AG09309 (cell line): ENCODE data around the gene ZNF138.

Experiments
- DNase-seq: peaks from one replicate; pipeline ENCODE4 v3.0.0-alpha.2; 2010; ENCODE audit warnings: low read depth
- H3K4me3 ChIP-seq: 2 replicates; pipeline ENCODE4 v1.5.1; 2011; ENCODE audit warnings: mild to moderate bottlenecking, low read depth, low read length, moderate library complexity; ENCODE audit not compliant: control insufficient read depth
- TF ChIP-seq, protein P1 (sequence below): IDR thresholded peaks from 2 replicates; pipeline ENCODE4 v1.5.1; 2011; ENCODE audit warnings: mild to moderate bottlenecking, low read depth, low read length, inconsistent platforms; ENCODE audit not compliant: insufficient read depth, control insufficient read depth; ENCODE audit errors: missing control alignments

The ZNF138 gene

DNA sequence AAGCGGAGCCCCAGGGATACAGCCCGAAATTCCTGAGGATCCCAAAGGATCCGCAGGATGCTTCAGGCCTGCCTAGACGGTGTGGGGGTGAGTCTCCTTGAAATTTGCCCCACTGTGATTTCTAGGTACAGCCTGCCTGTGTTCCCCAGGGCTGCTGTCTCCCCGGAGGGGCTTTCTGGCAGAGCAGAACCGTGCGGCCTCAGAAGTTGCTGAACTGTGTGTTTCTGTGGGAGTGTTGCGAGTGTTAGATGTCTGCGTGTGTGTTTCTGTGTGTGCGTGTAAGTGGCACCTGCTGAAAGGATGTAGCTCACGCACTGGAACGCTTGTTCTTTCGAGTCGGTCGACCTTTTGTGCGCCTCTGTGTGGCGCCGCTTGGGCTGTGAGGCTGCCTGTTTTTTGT lies 81.0 kb downstream of the ZNF138 start:
- DNase-seq = no peak
- TF ChIP-seq, protein P1, sequence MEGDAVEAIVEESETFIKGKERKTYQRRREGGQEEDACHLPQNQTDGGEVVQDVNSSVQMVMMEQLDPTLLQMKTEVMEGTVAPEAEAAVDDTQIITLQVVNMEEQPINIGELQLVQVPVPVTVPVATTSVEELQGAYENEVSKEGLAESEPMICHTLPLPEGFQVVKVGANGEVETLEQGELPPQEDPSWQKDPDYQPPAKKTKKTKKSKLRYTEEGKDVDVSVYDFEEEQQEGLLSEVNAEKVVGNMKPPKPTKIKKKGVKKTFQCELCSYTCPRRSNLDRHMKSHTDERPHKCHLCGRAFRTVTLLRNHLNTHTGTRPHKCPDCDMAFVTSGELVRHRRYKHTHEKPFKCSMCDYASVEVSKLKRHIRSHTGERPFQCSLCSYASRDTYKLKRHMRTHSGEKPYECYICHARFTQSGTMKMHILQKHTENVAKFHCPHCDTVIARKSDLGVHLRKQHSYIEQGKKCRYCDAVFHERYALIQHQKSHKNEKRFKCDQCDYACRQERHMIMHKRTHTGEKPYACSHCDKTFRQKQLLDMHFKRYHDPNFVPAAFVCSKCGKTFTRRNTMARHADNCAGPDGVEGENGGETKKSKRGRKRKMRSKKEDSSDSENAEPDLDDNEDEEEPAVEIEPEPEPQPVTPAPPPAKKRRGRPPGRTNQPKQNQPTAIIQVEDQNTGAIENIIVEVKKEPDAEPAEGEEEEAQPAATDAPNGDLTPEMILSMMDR = no peak
- H3K4me3 ChIP-seq = no peak overlapping the region

DNA sequence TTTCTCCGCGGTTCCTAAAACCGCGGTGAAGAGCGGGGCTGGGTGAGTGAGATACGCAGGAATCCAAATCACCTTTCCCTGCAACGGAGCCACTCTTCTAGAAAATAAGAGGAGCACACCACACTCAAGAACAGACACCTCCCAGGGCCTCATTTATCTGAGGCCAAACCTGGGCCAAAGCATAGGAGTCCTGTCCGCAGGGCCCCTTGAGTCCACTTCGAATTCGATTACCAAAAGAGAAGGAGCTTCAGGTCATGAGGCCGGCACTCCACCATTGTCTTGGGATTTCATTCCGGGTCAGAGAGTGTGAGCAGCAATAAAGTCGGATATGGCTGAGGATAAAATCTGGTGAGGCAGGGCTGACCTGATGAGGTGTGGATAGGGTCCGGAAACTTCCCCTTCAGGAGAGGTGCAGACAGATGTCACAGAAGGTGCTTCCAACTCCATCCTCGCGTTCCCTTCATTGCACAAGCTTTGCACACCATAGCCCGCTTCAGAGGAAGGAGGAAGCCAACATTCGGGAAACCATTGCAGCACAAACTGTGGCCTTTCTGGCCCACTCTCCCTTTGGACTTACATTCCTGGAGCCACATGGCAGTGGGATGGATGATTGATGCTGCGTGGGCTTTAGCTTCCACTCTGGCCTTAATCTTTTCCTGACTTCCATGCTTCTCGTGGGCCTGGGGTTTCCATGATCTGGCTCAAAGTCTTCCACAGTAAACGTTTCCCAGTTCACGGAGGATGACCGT lies 81.6 kb downstream of the ZNF138 start:
- no peak overlapping the region for H3K4me3 ChIP-seq
- TF ChIP-seq, protein P1 = no peak
- DNase-seq = no peak

DNA sequence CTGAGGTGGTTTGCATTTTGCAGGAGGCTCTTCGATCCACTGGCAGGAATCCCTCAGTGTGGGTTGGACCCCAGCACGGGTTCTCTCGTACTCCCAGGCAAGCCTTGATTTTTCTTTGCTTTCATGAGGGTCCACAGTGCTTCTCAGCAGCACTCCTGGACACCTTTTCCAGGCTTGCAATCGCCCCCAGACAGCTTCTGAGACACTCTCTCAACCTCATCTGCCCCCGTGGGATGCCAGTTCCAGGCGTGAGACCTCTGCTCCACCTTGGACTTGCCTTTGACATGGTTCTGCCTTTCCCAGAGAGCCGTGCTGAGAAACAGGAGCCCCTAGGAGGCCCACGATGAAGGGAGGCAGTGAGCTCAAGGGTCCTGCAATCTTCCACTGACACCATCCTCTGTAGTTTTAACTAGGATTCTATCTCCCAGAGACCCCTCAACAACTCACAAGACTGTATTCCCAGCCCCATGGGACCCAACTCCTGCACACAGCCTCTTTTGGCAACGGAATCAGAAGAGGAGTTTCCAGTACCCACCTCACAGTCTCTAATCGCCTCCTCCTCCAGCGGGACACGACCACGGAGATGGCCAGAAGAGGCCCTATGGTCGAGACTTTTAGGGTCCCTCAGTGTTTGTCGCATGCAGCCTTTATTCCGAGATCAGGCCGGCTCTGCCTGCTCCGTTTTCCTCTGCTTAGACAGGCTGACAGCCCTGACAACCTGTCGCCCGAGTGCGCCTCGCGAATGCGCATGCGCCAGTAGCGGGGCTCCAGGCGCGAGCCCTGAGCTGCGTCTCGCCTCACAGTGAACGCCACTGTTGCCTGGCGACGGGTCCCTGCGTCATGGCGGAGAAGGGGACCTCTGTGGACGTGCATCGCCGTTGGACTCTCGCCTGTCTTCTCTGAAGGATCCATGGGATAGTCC lies 82.8 kb downstream of the ZNF138 start:
- no peak for DNase-seq
- peak overlapping the region; percentile 8 for H3K4me3 ChIP-seq
- TF ChIP-seq, protein P1 = no peak

DNA sequence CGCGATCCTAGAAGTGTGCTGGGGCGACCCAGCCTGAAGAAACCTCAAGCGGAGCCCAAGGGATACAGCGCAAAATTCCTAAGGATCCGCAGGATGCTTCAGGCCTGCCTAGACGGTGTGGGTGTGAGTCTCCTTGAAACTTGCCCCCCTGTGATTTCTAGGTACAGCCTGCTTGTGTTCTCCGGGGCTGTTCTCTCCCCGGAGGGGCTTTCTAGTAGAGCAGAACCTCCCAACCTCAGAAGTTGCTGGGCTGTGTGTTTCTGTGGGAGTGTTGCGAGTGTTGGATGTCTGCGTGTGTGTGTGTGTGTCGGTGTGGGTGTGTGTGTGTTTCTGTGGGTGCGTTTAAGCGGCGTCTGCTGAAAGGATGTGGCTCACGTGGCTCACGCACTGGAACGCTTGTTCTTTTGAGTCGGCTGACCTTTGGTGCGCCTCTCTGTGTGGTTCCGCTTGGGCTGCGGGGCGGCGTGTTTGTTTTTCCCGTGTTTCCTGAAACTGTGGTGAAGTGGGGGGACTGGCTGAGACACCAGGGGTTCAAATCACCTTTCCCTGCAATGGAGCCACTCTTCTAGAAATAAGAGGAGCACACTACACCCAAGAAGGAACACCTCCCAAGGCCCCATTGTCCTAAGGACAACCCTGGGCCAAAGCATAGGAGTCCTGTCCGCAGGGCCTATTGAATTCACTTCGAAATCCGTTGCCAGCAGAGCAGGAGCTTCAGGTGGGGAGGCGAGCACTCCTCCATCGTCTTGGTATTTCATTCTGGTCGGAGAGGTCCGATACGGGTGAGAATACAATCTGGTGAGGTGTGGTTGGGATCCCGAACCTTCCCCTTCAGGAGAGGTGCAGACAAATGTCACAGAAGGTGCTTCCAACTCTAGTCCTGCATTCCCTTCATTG lies 83.7 kb downstream of the ZNF138 start:
- TF ChIP-seq, protein P1 = no peak
- no peak overlapping the region for H3K4me3 ChIP-seq
- no peak for DNase-seq

DNA sequence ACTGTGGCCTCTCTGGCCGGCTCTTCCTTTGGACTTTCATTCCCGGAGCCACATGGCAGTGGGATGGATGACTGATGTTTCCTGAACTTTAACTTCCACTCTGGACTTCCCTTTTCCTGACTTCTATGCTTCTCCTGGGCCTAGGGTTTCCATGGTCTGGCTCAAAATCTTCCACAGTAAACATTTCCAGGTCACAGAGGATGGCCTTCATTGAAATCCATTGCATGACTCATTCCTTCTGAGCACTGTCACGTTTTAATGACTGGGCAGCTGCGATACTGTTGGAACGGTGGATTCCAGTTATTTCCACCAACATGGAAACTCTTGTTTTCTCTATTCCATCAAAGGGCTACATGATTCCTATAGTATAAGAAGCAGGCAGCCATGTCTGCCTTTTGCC lies 84.5 kb downstream of the ZNF138 start:
- TF ChIP-seq, protein P1 = no peak
- no peak for DNase-seq
- no peak overlapping the region for H3K4me3 ChIP-seq

DNA sequence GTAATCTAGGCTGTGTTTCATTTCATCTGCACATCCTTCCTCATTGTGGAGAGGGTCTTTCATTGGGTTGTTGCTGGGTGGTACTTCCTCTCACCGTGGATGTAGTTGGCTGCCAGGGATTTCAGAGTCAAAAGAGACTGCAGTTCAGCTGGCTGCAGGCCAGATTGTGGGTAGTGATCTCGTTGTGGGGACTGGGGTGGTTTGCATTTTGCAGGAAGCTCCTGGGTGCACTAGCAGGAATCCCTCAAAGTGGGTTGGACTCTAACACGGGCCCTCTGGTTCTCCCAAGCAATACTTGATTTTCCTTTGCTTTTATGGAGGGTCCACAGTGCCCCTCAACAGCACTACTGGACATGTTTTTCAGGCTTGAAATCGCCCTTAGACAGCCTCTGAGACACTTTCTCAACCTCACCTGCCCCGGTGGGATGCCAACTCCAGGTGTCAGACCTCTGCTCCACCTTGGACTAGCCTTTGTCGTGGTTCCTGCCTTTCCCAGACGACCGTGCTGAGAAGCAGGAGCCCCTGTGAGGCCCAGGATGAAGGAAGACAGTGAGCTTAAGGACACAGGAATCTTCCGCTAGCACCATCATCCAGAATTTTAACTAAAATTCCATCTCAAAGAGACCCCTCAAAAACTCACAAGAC lies 85.0 kb downstream of the ZNF138 start:
- TF ChIP-seq, protein P1 = no peak
- H3K4me3 ChIP-seq = no peak overlapping the region
- no peak for DNase-seq
